WI38 (cell line): ENCODE data around the gene TECR.
"Not testable (repeated sequence)": the region's sequence is repeated elsewhere in the genome, so short reads cannot be mapped to it uniquely, and the experiment has no call there.

Experiments
- H3K4me3 ChIP-seq: 2 replicates; pipeline ENCODE4 v1.5.1; 2011; ENCODE audit warnings: low read depth, mild to moderate bottlenecking, control low read depth, low read length
- CTCF ChIP-seq: IDR thresholded peaks from 2 replicates; pipeline ENCODE4 v1.5.1; 2012; ENCODE audit warnings: low read depth, mild to moderate bottlenecking, control low read depth, low read length

TECR gene

DNA sequence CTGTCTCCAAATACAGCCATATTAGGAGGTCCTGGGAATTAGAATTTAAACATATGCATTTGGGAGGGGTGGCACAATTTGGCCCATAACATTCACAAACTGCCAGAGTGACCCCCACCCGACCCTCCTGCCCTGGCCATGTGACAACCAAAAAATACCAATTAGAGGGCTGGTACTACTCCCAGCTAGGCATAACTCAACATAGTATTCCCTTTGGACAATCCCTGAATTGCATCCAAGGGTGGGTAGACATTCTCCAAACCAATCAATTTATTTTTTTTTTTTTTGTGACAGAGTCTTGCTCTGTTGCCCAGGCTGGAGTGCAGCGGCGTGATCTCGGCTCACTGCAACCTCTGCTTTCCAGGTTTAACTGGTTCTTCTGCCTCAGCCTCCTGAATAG lies 83.3 kb downstream of the TECR start:
- H3K4me3 ChIP-seq = no peak overlapping the region
- TF ChIP-seq CTCF = no peak

- not testable (repeated sequence) for H3K4me3 ChIP-seq
Observed at GRCh38 chr19:14613399-14614098, 84.2 kb downstream of the TECR start.

DNA sequence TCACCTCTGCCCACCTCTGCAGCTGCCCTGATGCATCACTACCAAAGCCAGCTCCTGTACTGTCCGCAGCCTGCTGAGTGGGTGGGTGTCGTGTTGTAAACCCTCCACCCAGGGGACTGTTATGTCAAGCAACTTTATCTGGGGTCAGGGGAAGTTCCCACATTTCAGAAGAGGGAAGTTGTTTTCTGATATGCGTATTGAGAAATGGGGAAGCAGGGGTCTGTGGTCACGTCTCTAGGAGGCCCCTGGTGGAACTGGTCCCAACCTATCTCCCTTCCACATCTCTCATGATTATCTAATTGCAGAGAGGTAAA lies 84.7 kb downstream of the TECR start:
- H3K4me3 ChIP-seq = no peak overlapping the region
- TF ChIP-seq CTCF = no peak
